ENCODE measurements around the gene GRM6.

DNA sequence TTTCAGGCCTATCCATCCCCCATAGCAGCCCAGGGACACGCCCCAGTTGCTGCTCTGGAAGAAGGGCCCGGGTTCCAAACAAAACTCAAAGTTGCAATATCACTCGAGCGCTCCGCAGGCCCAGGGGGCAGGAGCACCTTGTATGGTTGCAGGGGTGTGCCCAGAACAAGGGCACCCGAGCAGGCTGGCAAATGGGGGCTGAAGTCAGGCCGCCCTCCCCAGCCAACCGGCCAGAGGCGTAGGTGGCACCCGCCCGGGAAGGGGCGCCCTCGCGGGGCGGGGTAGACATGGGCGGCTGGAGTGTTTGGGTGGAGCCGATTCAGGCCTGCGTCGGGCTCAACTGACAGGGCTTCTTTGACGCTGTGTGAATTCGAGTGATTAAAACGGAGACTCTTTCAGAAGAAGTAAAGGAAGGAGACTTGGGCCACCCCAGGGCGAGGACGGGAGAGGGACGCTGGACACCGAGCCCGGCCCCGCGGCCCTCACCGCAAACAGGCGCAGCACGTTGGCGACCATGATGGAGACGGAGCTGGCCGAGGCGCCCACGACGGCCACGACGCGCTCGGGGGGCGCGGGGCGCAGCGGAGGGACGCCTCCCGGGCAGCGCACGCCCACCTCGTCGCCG is 1.1 kb downstream of the GRM6 start:
- TF ChIP-seq, protein P1, sequence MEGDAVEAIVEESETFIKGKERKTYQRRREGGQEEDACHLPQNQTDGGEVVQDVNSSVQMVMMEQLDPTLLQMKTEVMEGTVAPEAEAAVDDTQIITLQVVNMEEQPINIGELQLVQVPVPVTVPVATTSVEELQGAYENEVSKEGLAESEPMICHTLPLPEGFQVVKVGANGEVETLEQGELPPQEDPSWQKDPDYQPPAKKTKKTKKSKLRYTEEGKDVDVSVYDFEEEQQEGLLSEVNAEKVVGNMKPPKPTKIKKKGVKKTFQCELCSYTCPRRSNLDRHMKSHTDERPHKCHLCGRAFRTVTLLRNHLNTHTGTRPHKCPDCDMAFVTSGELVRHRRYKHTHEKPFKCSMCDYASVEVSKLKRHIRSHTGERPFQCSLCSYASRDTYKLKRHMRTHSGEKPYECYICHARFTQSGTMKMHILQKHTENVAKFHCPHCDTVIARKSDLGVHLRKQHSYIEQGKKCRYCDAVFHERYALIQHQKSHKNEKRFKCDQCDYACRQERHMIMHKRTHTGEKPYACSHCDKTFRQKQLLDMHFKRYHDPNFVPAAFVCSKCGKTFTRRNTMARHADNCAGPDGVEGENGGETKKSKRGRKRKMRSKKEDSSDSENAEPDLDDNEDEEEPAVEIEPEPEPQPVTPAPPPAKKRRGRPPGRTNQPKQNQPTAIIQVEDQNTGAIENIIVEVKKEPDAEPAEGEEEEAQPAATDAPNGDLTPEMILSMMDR (IDR thresholded peaks at IDR 0.05): no peak
- TF ChIP-seq GABPB1 (CRISPR knock-in tag; IDR thresholded peaks at IDR 0.05) (no peak), FOXP1 (CRISPR knock-in tag; IDR thresholded peaks at IDR 0.05; ENCODE audit: borderline replicate concordance) (no peak)

Data from WTC11 (cell line).